CD4-positive, alpha-beta T cell treated with Interleukin-4 for 4 hours (primary cell): Measurements from ENCODE around the gene GINM1.

Source experiments
- DNase-seq: peaks from one replicate; pipeline ENCODE4 v3.0.0-alpha.2; 2020

Gene GINM1

GRCh38 chr6:149565527-149566409 lies at the start of gene GINM1:
TSS of gene GINM1 (plus strand) at chr6:149566375. CDS start at chr6:149566415, 40 bp downstream.
- DNase-seq, result peak; percentile 94

GRCh38 chr6:149529650-149530049 lies 36.5 kb upstream of the GINM1 start:
- no peak for DNase-seq

- DNase-seq, result no peak
Observed at GRCh38 chr6:149534742-149535141, 31.4 kb upstream of the GINM1 start.

- DNase-seq, result no peak
Observed at GRCh38 chr6:149541139-149541538, 25.0 kb upstream of the GINM1 start.

- DNase-seq, result no peak
Observed at GRCh38 chr6:149544646-149545257, 21.4 kb upstream of the GINM1 start.

GRCh38 chr6:149545258-149545753 lies 20.9 kb upstream of the GINM1 start:
- peak; percentile 79 for DNase-seq

- peak; percentile 94 for DNase-seq
Observed at GRCh38 chr6:149545754-149546471, 20.3 kb upstream of the GINM1 start, which contains the start of gene PPIL4. TSS of gene PPIL4 (minus strand) at chr6:149546043. CDS start at chr6:149546005, 38 bp downstream.

- DNase-seq, result no peak
Observed at GRCh38 chr6:149551920-149552319, 14.3 kb upstream of the GINM1 start.

- DNase-seq, result no peak
Observed at GRCh38 chr6:149558029-149558428, 8.1 kb upstream of the GINM1 start.

GRCh38 chr6:149559389-149559788 lies 6.8 kb upstream of the GINM1 start:
- DNase-seq, result no peak

- DNase-seq, result peak; percentile 13
Observed at GRCh38 chr6:149560736-149561135, 5.4 kb upstream of the GINM1 start.

GRCh38 chr6:149563203-149563927 lies 2.8 kb upstream of the GINM1 start:
- no peak for DNase-seq

- no peak for DNase-seq
Observed at GRCh38 chr6:149563928-149564325, 2.2 kb upstream of the GINM1 start.

- DNase-seq, result peak; percentile 26
Observed at GRCh38 chr6:149566410-149567193, 427 bp downstream of the GINM1 start.

GRCh38 chr6:149567194-149567586 lies 1.0 kb downstream of the GINM1 start:
- DNase-seq, result no peak

- DNase-seq, result no peak
Observed at GRCh38 chr6:149567945-149568585, 1.9 kb downstream of the GINM1 start.

GRCh38 chr6:149580880-149581279 lies 14.7 kb downstream of the GINM1 start:
- DNase-seq, result no peak

- DNase-seq, result no peak
Observed at GRCh38 chr6:149581349-149581748, 15.2 kb downstream of the GINM1 start.

- DNase-seq, result no peak
Observed at GRCh38 chr6:149586149-149586548, 20.0 kb downstream of the GINM1 start.

GRCh38 chr6:149592983-149593382 lies 26.8 kb downstream of the GINM1 start:
- no peak for DNase-seq

GRCh38 chr6:149593408-149593807 lies 27.2 kb downstream of the GINM1 start:
- DNase-seq, result no peak
